Mucosa of gallbladder (tissue), 1 donor: ENCODE results near the gene PDXK. TPM values are rescaled to one million over a fixed set of nuclear protein-coding genes. Genes with fewer than 3 reads are reported as not detected.
"Not testable (repeated sequence)": the region's sequence is repeated elsewhere in the genome, so short reads cannot be mapped to it uniquely, and the experiment has no call there.

Source experiments
- DNase-seq: peaks from one replicate; pipeline ENCODE4 v3.0.0-alpha.2; 2020; ENCODE audit warnings: low spot score
- total RNA-seq: library from RNA; stranded (reverse); gene quantifications from one replicate; pipeline ENCODE4 v1.2.1, GENCODE V29; 2021
- donor health status: DM: no; HTN: no; CAD: no.

Gene PDXK
- total RNA-seq, 1 donor from 2014 or later: 188 TPM

DNA sequence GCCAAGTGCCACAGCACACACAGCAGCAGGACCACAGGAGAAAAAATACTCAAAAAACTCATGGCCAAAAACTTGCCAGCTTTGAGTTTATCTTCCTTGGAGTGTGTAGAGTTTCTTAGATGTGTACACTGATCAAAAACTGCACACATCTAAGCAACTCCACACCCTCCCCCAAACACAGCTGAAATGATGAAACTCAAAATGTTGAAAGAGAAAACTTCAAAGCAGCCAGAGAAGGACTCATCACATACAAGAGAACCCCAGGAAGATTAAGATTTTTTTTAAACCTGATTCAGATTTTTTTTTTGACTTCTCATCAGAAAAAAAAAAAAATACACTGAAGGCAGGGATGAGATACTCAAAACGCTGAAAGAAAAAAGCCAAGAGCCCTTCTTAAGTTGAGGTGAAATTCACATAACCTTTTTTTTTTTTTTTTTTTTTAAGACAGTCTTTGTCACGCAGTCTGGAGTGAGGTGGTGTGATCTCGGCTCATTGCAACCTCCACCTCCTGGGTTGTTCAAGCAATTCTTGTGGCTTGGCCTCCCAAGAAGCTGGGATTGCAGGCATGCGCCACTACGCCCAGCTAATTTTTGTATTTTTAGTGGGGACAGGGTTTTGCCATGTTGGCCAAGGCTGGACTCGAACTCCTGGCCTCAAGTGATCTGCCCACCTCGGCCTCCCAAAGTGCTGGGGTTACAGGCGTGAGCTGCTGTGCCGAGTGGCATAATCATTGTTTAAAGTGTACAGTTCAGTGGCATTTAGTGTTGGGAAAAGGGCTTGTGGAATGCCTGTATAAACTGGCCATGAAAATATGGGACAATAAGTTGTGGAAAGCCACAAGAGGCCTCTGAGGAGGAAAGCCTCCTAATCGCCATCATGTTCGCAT is 20.9 kb upstream of the PDXK start:
- DNase-seq: no peak

DNA sequence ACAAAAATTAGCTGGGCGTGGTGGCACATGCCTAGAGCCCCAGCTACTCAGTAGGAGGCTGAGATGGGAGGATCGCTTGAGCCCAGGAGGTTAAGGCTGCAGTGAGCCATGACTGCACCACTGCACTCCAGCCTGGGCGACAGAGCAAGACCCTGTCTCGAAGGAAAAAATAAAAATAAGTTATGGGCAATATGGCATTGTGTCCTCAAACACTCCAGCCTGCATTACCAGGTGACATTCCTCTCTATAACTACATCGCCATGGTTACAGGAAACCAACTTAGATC is 19.5 kb upstream of the PDXK start:
- not testable (repeated sequence) for DNase-seq

DNA sequence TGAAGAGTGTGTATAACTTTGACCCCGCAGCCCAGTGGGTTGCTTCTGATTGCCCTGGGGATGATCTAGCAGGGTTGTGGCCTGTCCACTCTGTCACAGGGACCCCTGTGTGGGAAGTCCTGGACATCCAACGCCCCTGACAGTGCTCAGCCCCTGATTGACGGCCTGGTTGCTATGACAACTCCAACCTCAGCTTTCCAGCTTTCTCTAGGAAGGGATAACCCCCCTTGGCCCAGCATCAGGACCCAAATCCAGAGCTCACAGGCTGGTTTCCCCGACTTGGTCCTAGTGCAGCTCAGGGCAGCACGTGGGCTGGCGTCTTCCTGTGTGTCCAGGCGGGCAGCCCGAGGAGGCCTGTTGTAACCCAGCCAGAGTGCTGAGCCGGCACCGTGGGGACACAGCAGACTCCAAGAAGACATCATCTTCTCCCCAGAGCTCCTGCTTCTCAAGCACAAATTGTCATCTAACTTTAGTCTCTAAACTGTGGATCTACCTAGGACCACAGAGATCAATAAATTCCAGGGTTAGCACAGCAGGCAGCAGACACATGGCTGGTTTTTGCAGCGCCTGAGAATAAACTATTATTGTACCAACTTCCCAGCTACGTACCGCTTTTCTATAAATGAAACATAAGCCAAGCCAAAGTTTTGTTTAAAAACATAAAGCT is 18.9 kb upstream of the PDXK start:
- no peak for DNase-seq

DNA sequence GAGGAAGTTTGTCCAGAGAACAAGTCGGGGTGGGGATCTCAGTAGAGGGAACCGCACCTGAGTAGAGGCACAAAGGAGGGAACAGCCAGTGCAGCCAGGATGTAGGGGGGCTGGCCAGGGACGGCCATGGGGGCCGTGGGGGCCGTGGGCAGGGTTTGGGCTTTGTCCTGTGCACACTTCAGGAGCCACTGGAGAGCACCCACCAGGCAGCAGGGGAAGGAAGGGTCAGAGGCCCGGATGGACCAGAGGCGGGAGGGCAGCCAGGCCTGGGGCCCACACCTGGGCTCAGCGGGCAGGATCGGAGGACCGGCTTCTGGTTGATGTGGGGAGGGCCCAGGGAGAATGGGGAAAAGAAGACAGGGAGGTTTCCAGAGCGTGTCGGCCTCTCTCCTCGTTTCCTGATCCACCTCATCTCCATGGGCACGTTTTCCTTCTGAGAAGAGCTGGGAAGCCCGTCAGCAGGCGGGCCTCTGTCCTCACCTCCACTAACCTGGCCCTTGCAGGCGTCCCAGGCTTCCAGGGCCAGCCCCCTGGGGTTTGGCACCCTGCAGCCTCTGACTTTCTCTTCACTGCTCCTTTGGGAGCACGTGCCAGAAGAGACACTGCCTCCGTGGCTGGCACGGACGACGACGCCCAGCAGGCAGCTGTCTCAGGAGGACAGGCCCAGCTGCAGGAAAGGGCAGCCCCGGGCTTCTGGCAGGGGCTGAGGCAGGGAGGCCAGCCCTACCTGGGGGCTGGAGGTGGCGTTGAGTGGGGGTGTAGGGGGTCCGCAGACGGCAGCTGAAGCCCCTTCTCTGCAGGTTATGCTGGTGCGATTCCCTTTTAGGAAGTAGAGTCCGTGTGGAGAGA is 16.8 kb upstream of the PDXK start:
- no peak for DNase-seq

DNA sequence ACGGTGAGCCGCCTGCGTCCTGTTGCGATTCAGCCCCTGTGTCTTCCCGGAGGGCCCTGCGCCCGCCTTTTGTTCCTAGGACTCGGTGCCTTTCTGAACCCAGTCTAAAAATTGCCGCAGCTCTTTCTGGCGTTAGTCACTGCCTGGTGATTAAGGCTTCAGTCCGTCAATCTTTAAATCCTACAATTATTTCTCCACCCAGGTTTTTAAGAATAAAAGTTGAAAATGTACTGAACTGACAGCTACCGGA is 16.2 kb upstream of the PDXK start:
- DNase-seq: no peak

DNA sequence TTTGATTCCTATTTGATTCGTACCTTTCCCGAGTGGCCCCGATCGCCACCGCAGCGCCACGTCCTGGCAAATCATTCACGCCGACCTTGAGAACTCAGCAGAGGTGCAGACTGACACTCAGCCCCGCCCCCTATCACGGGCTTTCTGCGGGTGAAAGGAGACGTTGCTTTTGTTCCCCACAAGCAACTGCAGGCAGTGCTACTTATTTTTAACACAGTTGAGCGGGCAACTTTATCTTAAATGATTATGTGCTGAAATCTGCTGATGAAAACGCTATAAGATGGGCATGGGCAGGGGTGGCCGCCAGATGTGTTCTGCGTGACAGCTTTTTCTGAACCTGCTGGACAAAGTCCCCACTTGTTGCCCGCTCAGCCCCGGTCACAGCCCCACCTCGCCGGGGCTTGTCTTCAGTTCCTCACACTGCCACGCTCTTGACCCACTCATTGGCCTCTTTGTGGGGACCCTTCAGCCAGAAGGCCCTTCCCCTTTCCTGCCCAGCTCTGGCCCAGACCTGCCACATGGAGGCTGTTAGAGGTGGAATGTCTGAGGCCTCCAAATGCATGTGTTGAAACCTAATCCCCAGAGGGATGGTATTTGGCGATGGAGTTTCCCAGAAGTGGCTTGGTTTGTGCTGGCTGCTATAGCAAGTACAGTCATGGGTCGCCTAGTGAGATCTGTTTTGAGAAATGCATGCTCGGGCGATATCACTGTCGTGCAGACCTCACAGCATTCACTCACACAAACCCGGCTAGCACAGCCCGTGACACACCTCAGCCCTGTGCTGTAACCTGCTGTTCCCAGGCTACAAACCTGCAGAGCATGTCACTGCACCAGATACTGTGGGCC is 15.7 kb upstream of the PDXK start:
- peak; percentile 76 for DNase-seq

DNA sequence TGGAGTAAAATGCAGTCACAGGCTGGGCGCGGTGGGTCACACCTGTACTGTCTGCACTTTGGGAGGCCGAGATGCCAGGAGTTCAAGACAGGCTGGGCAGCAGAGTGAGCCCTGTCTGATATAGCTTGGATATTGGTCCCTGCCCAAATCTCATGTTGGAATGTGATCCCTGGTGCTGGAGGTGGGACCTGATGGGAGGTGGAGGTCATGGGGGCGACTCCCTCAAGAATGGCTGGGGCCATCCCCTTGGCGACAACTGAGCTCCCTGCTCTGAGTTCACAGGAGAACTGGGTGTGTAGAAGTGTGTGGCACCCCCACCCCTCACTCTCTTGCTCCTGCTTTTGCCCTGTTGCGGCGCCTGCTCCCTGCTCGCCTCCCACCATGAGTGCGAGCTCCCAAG is 11.5 kb upstream of the PDXK start:
- DNase-seq: no peak

DNA sequence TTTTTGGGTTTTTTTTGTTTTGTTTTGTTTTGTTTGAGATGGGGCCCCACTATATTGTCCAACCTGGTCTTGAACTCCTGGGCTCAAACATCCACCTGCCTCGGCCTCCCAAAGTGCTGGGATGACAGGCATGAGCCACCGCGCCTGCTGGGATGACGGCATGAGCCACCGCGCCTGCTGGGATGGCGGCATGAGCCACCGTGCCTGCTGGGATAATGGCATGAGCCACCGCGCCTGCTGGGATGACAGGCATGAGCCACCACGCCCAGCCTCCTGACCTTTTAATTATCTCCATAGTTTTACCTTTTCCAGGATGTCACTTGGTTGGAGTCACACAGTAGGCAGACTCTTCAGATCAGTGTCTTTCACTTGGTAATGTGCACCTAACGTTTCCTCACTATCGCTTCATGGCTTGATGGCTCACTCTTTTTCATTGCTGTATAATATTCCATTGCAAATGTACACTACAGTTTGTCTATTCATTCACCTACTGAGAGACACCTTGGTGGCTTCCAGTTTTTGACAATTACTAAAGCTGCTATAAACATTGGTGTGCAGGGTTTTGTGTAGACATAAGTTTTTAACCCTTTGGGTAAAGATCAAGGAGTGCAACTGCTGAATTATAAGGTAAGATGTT is 10.1 kb upstream of the PDXK start:
- DNase-seq: no peak

DNA sequence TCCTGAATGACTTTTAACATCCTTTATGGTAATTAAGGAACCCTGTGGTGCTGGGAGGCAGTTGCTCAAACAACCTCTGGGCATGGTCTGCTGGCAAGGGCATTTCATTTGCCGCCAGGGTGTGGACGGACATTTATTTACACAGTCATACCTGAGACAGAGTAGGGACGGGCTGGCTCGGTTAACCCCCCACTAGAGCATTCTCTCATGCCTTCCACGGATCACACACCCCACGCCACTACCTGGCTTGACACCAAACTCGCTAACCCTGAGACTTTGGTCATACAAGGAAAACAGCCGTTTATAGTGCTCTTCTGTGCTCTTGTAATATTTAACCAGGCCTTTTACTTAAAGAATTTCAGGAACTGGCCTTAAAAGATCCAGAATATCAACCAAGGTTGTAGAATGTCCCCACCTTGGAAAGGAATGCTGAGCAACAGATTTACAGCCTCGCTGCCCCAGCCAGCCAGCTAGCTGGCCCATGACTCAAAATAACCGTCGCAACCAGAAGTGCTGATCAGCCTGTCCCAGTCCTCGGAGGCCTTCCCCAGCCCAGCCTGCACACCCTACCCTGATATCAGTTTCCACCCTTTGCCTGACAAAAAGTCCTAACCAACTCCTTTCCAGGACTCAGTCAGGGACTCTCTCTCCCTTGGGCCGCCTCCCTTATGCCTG is 6.5 kb upstream of the PDXK start:
- peak; percentile 93 for DNase-seq

DNA sequence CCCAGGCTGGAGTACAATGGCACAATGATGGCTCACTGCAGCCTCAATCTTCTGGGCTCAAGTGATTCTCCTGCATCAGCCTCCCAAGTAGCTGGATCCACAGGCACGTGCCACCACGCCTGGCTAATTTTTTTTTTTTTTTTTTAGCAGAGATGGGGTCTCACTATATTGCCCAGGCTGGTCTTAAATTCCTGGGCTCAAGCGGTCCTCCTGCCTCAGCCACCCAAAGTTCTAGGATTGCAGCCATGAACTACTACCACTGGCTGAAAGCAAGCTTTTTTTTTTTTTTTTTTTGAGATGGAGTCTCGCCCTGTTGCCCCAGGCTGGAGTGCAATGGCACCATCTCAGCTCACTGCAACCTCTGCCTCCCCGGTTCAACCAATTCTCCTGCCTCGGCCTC is 5.8 kb upstream of the PDXK start:
- not testable (repeated sequence) for DNase-seq

DNA sequence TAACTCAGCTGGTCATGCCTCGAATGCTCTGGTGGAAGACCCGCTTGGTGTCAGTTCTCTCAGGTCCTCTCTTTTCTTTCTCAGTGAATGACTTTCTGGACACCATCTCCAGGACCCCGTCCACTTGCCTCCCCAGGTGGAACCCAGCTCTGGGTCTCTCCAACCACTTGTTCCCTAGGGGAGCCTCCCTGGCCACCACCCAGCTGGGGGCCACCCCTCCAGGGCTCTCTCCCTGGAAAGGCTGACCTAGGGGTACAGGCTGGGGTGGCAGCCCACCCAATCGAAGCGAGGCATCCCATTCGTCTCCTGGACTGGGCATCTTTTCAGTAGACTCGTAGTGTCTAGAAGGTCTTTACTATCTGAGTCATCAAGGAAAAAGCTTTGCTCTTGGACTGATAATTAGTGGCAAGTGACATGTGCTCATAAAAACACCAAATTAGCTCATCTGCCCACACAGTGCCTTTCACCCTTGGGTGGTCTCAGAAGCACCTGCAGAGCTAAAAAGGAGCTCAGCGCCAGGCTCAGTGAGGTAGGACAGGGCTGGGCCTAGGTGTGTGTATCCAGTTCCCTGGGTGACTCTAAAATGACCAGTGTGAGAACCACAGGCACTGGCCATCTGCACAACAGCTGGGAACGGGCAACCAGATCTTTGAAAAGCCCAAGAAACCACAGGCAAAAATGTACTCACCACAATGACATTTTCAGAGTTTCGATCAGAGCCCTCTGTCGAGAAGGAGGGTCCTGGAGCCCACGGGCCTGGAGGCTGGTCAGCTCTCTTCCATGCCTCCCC is 2.4 kb upstream of the PDXK start:
- DNase-seq: no peak

DNA sequence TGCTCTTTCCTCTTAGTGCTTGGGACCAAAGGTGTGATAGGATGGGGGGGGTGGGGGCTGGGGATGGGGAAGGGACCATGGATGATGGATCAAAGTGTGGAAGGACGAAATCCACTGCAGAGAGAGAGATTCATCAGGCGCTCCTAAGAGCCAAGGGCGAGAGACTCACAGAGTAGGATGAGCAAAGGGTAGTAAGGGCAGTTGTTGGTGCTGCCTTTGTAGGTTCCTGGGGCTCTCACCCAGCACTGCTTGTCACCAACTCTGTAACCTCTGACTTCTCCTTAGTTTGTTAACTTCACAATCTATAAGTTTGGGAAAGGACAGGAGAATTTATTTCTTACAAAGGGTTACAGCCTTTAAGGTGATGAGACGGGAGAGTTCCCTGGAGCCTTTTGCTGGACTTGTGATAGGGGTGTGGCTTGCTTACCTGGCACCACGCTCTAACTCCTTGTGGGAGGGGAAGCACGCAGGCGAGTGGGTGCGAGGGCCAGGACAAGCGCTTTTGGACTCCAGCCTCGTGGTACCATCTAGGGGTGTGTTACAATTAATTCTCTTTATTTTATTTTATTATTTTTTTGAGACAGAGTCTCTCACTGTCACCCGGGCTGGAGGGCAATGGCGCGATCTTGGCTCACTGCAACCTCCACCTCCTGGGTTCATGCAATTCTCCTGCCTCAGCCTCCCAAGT is 1.6 kb upstream of the PDXK start:
- no peak for DNase-seq

DNA sequence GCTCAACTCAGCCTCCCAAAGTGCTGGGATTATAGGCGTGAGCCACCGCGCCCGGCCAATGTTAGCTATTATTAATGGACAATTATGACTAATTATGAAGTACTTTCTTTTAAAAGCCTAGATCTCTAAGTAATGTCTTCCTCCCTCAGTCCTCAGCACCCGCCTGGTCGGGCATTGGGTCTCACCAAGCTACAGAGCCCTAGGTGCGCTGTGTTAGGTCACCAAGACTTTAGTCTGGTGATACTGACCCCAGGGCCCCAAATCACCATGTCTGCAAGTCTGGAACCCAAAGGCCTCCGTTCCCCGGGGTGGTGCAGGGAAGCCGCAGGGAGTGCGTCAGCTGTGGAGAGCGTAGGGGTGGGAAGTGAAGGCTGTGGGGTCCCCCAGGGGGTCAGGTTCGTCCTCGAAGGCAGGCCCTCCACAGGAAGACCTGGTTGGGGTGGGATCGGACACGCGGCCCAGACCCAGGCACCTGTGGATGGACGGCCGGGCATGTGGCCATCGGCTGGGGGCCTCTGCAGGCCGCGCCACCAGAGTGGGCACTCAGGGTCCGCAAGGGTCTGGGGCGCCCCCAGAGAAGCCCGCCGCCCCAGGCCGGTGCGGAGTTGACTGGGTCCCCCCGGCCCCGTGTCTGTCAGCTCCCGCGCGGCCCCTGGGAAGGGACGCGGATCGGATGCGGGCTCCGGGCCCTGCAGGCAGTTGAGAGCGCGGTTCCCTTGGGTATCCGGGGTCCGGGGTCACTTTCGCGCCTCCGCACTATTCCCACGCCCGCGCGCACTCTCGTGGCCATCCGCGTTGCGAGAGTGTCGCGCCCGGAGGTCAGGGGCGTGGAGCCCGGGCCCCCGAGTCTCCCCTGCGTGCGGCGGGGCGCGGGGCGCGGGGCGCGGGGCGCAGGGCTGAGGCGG is 710 bp upstream of the PDXK start:
- no peak for DNase-seq

DNA sequence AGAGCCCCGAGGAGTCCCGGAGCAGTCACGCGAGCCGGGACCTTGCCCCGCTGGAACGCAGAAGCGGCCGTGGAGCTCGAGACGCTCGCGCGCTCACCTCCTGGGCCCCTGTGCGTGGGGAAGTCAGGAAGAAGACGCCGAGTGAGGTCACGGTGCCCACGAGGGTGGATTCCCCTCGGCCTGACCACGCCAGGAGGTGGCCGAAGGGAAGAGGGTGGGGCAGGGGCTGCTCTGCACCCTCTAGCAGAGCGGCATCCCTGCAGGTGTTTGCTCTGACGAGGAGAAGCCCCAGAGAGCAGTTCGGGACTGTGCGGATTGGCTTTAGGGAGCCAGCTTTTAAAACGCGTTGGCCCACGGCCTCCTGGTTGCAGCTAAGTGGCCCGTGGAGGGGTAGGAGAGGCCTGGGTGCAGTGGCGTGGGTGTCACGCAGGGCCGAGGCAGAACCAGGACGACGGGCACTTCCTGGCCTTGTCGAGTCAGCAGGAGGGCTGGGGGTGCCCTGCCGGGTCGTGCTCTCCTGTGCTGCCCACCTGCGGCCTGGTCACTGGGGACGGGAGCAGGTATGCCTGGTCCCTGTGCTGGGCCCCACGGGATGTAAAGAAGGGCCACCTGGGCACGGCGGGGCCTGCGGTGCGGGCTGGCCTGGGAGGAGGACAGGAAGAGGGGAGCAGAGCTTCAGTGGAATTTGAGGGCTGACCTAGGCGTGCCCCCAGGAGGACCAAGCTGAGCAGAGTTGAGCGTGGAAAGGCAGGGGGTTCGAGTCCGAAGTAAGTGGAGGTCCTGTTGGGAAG is 1.0 kb downstream of the PDXK start:
- no peak for DNase-seq

DNA sequence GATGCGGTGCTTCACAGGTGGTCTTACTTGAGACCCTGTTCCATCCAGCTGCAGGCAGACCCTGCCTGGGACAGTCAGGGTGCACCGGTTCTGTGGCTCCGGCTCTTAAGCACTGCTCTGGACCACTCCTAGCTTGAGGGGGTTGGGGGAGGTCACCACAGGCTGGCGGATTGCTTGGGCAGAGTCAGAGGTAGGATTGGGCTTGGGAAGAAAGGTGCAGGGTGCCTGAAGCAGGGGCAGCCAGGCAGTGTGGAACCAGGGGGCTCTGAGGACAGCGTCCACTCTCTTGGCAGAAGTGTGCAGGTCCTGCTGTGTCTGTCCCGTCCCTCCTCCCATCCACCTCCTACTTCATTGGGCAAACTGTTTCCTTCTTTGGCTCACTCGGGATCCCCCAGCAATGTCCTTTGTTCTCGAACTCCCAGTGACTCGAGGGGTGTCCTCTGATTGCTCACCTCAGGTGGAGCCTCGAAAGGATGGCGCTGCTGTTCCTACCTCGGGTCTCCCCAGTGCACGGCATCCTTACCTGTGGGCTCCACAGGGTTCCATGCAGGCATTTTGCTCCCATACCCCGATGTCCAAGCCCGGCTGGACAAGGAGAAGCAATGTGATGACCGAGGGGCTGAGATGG is 1.7 kb downstream of the PDXK start:
- no peak for DNase-seq

DNA sequence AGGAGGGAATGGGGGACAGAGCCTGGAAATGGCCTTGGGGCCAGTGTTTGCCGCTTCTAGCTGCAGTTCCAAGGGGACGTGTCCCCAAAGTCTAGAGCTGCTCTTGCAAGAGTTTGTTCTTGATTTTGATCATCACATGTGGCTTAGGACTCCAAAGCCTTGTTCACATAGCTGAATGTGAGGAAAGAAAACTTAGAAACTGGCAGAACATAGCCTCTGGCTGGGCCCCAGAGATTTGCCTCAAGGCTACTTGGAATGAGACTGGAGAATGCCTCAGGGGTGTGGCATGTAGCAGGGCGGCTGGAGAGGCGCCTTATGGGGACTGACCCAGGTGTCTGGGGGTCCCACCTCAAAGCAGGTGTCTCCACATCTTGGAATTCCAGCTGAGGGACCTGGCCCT is 2.3 kb downstream of the PDXK start:
- no peak for DNase-seq

DNA sequence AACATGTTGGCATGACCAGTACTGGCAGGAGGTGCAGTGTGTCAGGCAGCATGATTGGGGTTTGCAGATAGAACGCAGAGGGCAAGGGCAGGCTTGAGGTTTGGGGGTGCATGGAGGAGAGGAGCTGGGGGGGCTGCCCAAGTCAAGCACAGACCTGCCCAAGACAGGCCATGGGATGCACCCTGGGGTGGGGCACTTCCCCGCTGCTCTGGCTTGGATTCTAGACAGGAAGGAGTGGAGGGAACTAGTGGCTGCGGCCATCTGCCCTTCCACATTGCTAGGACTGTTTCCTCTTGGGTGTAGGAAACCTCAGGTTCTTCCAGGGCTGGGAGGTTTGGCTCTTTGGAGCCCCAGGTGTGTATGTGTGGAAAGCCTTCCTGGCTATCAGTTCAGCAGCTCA is 3.0 kb downstream of the PDXK start:
- no peak for DNase-seq
